Activated CD4-positive, alpha-beta T cell treated with anti-CD3 and anti-CD28 coated beads, Interleukin-2, amount 50 U/mL, for 4 hours (primary cell): ENCODE results near the gene CLASRP.
"Not testable (repeated sequence)": the region's sequence is repeated elsewhere in the genome, so short reads cannot be mapped to it uniquely, and the experiment has no call there.

Experiments used
- DNase-seq, 2 experiments: peaks; one replicate each; pipeline ENCODE4 v3.0.0-alpha.2; 2020

The CLASRP gene

DNA sequence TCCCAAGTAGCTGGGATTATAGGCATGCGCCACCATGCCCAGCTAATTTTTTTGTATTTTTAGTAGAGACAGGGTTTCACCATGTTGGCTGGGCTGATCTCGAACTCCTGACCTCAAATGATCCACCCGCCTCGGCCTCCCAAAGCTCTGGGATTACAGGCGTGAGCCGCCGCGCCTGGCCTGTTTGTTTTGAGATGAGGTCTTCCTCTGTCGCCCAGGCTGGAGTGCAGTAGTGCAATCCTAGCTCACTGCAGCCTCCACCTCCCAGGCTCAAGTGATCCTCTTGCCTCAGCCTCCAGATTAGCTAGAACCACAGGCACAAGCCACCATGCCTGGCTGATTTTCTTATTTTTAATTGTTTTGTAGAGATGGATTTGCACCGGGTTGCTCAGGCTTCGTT, 67.5 kb downstream of the CLASRP start:
- not testable (repeated sequence) for DNase-seq

DNA sequence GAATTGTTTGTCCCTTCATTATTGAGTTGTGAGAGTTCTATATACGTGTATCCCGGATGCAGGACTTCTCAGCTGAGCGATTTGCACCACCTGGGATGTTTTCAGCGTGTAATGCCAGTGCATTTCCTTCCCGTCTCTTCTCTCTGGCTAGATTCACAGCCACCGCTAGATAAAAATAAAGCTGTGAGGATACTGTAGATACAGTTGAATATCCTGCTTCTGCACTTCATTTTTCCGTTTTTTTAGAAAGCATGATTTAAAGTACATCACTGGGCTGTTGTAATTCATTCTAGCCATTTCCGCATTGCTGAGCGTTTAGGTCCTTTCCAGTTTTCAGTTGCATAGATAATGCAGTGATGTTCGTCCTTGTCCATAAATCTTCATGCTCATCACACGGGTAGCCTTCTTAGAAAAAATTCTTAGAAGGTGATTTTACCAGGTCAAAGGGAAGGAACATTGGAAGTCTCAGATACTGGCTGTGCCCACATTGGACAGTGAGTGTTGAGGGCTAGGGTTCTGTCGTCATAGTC, 68.8 kb downstream of the CLASRP start:
- DNase-seq: no peak

DNA sequence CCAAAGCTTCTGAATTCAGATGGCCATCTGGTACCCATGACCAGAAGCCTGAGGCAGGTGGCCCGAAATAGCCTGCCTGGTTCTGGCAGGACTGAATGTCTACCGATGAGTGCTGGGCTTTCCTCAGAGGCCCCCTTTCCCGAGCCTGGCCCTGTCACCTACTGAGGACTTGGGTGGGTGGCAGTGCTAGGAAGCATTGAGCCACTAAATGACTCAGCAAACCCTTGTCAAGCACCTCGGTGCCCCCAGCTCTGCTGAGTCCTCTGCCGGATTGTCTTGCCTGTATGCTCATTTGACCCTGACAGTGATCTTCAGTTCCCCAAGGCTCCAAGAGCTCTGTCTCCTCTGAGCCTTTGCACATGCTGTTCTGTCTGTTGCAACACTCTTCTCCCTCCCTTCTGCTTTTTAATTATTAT, 72.0 kb downstream of the CLASRP start:
- DNase-seq: no peak

DNA sequence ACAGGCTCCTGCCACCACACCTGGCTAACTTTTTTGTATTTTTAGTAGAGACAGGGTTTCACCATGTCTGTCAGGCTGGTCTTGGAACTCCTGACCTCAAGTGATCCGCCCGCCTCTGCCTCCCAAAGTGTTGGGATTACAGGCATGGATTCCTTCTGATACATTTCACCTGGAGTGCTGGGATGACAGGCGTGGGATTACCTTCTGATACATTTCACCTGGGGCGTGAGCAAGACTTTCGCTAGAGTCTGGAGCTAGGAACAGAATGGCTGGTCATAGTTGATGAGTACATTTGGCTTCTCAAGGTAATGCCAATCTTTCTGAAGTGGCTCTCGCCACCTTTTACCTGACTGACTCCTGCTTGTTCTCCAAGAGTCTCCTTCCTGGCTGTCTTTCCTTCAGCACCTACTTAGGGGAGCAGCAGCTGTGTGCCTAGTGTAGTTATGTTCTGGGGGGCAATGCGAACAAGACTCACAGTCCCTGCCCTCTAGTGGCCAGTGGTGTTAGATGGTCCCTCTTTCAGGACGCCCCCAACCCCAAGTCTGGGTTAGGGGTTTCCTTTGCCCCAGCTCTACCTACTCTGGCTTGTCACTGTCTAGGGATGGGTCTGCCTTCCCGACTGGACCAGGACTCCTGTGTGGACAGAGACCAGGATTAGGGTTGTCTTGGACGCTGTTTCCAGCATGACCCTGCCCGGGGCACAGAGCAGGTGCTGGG, 73.4 kb downstream of the CLASRP start:
- DNase-seq: no peak

DNA sequence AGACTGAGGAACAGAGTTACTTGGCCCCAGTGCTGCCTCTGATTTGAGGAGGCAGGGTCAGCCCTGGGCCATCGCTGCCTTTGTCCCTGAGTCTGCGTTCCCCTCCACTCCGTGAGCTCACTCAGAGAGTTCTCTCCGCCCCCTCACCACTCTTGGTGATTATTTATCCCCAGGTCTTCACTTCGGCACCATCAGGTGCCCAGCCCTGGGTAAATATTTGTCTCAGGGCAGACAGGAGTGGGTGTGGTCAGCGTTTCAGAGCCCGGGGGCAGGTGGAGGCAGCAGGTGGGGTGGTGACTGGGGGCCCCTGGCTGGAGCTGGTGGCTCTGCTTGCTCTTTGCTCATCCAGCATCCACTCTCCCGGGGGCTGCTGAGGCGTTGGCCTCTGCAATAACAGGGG, 74.8 kb downstream of the CLASRP start:
- DNase-seq: no peak

DNA sequence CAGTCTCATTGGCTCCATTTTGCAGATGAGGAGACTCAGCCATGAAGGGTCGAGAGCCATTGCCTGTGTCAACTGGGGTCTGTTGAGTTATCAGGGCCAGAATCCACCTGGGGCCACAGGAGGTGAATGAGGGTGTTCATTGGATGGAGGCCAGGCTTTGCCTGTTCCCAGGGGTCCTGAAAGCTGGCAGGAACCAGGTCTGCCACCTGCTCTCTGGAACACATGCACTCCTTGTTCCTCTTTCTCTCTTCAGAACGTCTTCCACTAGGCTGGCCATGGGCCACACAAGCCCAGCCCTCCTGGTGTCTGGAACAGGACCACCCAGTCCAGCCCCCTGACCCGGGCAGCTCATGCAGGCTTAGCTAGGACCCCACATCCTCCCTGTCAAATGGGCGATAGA, 75.3 kb downstream of the CLASRP start:
- DNase-seq: no peak

DNA sequence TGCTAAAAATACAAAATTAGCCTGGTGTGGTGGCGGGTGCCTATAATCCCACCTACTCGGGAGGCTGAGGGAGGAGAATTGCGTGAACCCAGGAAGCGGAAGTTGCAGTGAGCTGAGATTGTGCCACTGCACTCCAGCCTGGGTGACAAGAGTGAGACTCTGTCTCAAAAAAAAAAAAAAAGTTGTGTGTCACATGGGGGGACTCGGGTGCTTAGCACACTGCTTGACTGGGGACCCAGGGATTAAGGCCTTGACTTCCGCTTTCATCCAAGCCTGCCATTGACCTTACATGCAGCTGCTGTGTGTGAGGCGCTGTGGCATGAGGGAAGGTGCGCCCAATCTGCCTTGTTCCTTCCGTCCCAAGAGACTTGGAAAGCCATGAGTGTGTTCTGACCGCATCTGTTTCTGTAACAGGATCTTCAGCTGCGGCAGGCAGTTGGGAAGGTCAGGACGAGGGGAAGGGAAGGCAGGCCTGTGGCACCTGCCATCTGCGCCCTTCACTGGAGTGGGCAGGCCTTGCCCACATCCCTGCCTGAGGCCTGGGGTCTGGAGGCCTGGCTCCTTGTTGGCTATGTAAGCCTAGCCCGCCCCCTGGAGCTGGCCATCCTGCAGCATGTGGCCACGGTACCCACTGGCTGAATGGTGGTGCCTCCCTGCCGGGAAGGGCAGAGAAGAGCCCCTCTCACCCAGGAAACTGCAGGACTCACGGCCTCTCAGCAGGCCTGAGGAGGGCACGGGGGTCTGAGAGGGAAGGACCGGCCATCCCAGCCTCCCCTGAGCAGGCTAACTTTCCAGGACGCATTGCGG, 77.2 kb downstream of the CLASRP start:
- DNase-seq: no peak

DNA sequence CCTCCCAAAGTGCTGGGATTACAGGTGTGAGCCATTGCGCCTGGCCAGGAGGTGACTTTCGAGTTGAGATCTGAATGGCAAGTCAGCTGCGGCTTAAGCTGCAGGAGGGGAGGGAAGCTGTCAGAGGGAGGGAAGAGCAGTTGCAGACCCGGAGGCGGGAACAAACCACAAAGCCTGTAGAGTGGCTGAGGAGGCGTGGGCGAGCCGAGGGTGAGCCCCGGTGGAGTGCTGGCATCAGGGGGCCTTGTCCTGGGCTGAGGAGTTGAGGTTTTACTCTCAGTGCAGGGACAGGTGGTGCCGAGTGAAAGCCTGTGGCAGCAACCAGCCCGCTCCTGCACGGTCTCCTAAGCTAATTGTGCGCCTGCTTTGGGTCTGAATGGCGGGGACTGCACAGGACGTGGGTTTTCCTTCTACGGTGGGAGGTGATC, 78.3 kb downstream of the CLASRP start:
- peak; percentile 44 to 59 for DNase-seq

DNA sequence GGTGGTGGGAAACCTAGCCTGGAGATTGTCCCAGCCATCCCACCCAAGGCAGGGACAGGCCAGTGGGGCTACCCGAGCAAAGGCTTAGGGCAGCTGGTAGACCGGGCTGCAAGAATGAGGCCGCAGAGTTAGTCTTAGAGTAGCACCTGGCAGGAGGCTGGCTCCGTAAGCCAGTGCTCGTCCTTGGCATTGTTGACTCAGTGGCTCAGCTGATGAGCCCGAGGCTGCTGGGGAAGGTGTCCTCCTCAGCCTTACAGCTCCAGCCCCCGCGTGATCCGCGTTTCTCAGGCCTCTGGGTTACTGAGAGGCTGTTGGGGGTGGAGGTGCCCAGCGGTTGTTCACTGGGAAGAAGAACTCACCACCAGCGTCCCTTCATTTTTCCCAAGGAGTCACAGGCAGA, 78.8 kb downstream of the CLASRP start:
- DNase-seq: no peak

DNA sequence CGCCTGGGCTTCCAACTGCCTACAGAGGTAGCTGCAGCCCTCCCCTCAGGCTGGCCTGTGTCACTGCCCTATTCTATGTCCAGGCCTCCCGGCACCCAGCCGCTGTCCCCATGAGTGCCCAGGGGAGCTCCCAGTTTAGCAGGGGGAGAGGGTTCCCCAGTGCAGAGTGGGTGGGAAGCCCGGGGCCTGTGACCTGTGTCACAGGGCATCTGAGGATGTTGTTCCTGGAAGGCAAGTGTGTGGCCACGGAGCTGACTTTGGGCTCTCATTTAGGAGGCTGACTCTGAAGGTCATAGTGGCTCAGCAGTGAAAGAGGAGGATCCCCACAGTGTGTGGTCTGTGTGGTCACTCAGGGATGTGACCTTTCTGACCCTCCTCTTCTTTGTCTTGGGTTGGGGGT, 79.3 kb downstream of the CLASRP start:
- DNase-seq: no peak

DNA sequence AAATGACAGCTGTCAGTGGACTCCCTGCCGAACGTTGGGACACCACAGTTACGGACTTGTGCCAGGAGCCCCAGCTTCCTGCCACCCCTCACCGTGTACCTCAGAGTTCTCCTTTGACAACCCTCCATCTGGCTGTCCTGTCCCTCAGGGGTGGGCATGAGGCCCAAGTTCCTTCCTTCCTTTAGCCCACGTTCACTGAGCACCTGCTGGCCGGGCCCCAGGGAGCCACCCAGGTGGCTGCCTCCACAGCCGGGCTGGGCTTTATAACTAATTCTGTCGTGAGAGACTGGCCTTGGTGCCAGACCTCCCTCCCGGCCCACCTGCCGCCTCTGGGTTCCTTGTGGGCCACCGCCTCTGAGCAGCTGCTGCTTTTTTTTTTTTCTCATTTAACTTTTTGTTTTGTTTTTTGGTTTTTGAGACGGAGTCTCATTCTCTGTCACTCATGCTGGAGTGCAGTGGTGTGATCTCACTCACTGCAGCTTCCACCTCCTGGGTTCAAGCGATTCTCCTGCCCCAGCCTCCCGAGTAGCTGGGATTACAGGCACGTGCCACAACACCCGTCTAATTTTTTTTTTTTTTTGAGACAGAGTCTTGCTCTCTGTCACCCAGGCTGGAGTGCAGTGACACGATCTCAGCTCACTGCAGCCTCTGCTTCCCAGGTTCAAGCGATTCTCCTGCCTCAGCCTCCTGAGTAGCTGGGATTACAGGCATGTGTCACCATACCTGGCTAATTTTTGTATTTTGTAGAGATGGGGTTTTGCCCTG, 79.9 kb downstream of the CLASRP start:
- DNase-seq: not testable (repeated sequence)

DNA sequence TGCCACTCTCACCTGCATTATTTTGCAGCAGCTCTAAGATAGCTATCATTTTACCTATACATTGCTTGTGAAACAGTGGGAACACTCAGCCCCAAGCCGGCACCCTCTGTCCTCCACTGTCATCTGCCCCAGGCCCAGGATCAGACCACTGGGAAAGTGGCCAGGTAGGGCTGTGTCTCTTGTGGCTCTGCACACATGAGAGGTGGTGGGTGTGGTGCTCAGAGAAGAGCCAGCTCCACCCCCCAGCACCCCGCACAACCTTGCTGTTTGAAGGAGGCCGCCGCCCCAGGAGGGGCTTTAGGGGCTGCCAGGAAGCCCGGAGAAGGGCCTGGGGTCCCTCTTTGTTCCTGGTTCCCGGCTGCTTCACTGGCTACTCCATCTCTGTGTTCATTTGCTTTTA, 80.7 kb downstream of the CLASRP start:
- DNase-seq: no peak
